ENCODE data around the gene PKNOX1.
"Not testable (repeated sequence)": the region's sequence is repeated elsewhere in the genome, so short reads cannot be mapped to it uniquely, and the experiment has no call there.

Gene PKNOX1

GRCh38 chr21:42986125-42986783 is 11.9 kb downstream of the PKNOX1 start:
- no peak overlapping the region for H3K27ac ChIP-seq (ENCODE audit: poor library complexity, severe bottlenecking)
- no peak for ATAC-seq (ENCODE audit: low read depth)
- no peaks in the 10 kb centered on the region for H3K9me3 ChIP-seq (ENCODE audit: severe bottlenecking)
- H3K36me3 ChIP-seq (ENCODE audit: low read depth): no peaks in the 10 kb centered on the region
- H3K27me3 ChIP-seq (ENCODE audit: insufficient read depth, poor library complexity, severe bottlenecking): no peaks in the 10 kb centered on the region
- no peak for TF ChIP-seq CTCF (IDR thresholded peaks at IDR 0.05; ENCODE audit: poor library complexity, severe bottlenecking)
- DNase-seq (ENCODE audit: low spot score): no peak
- no peak overlapping the region for H3K4me3 ChIP-seq (ENCODE audit: severe bottlenecking)
- H3K4me1 ChIP-seq (ENCODE audit: insufficient read depth, poor library complexity, severe bottlenecking): no peaks in the 10 kb centered on the region

- peaks cover 5% of the 10 kb centered on the region for H3K4me1 ChIP-seq (ENCODE audit: insufficient read depth, poor library complexity, severe bottlenecking)
- no peaks in the 10 kb centered on the region for H3K9me3 ChIP-seq (ENCODE audit: severe bottlenecking)
- no peak for TF ChIP-seq CTCF (IDR thresholded peaks at IDR 0.05; ENCODE audit: poor library complexity, severe bottlenecking)
- DNase-seq (ENCODE audit: low spot score) (no peak), ATAC-seq (ENCODE audit: low read depth) (peak; percentile 28; the same call in 1 of the 3 replicates)
- H3K27ac ChIP-seq (ENCODE audit: poor library complexity, severe bottlenecking): no peak overlapping the region
- peaks cover 3% of the 10 kb centered on the region; the same call in 1 of the 2 replicates for H3K36me3 ChIP-seq (ENCODE audit: low read depth)
- no peak overlapping the region for H3K4me3 ChIP-seq (ENCODE audit: severe bottlenecking)
- H3K27me3 ChIP-seq (ENCODE audit: insufficient read depth, poor library complexity, severe bottlenecking): no peaks in the 10 kb centered on the region
Measured at GRCh38 chr21:42988236-42988965, 14.0 kb downstream of the PKNOX1 start.

GRCh38 chr21:42989370-42989769 is 15.0 kb downstream of the PKNOX1 start:
- H3K36me3 ChIP-seq (ENCODE audit: low read depth); H3K9me3 ChIP-seq (ENCODE audit: severe bottlenecking); H3K4me3 ChIP-seq (ENCODE audit: severe bottlenecking); H3K27me3 ChIP-seq (ENCODE audit: insufficient read depth, poor library complexity, severe bottlenecking); H3K27ac ChIP-seq (ENCODE audit: poor library complexity, severe bottlenecking); H3K4me1 ChIP-seq (ENCODE audit: insufficient read depth, poor library complexity, severe bottlenecking); DNase-seq (ENCODE audit: low spot score); ATAC-seq (ENCODE audit: low read depth): not testable (repeated sequence)

- Histone ChIP-seq H3K4me3 (ENCODE audit: severe bottlenecking) (no peak overlapping the region), H3K9me3 (ENCODE audit: severe bottlenecking) (no peaks in the 10 kb centered on the region), H3K27ac (ENCODE audit: poor library complexity, severe bottlenecking) (no peak overlapping the region), H3K27me3 (ENCODE audit: insufficient read depth, poor library complexity, severe bottlenecking) (no peaks in the 10 kb centered on the region), H3K4me1 (ENCODE audit: insufficient read depth, poor library complexity, severe bottlenecking) (peaks cover 5% of the 10 kb centered on the region), H3K36me3 (ENCODE audit: low read depth) (peaks cover 3% of the 10 kb centered on the region; the same call in 1 of the 2 replicates)
- DNase-seq (ENCODE audit: low spot score) (no peak), ATAC-seq (ENCODE audit: low read depth) (no peak)
- TF ChIP-seq CTCF (IDR thresholded peaks at IDR 0.05; ENCODE audit: poor library complexity, severe bottlenecking): no peak
Measured at GRCh38 chr21:42989816-42990650, 15.7 kb downstream of the PKNOX1 start.

GRCh38 chr21:42991992-42992740 is 17.8 kb downstream of the PKNOX1 start:
- Histone ChIP-seq H3K9me3 (ENCODE audit: severe bottlenecking) (no peaks in the 10 kb centered on the region), H3K36me3 (ENCODE audit: low read depth) (peaks cover 3% of the 10 kb centered on the region; the same call in 1 of the 2 replicates), H3K27ac (ENCODE audit: poor library complexity, severe bottlenecking) (peak overlapping the region; percentile 19), H3K27me3 (ENCODE audit: insufficient read depth, poor library complexity, severe bottlenecking) (no peaks in the 10 kb centered on the region), H3K4me3 (ENCODE audit: severe bottlenecking) (no peak overlapping the region), H3K4me1 (ENCODE audit: insufficient read depth, poor library complexity, severe bottlenecking) (peaks cover 5% of the 10 kb centered on the region)
- no peak for DNase-seq (ENCODE audit: low spot score)
- ATAC-seq (ENCODE audit: low read depth): peak; percentile 65
- TF ChIP-seq CTCF (IDR thresholded peaks at IDR 0.05; ENCODE audit: poor library complexity, severe bottlenecking): no peak

All from RWPE2 (cell line).